ENCODE measurements around the gene MVB12A. TPM values are rescaled to one million over a fixed set of nuclear protein-coding genes. Genes with fewer than 3 reads are reported as not detected.

Gene MVB12A
- total and polyA plus RNA-seq, 9 of the 15 experiments (the other 6 are each of a cell fraction or from before 2014, with no cell fraction given): 1.2 to 46.2 (median 22.4) TPM

DNA sequence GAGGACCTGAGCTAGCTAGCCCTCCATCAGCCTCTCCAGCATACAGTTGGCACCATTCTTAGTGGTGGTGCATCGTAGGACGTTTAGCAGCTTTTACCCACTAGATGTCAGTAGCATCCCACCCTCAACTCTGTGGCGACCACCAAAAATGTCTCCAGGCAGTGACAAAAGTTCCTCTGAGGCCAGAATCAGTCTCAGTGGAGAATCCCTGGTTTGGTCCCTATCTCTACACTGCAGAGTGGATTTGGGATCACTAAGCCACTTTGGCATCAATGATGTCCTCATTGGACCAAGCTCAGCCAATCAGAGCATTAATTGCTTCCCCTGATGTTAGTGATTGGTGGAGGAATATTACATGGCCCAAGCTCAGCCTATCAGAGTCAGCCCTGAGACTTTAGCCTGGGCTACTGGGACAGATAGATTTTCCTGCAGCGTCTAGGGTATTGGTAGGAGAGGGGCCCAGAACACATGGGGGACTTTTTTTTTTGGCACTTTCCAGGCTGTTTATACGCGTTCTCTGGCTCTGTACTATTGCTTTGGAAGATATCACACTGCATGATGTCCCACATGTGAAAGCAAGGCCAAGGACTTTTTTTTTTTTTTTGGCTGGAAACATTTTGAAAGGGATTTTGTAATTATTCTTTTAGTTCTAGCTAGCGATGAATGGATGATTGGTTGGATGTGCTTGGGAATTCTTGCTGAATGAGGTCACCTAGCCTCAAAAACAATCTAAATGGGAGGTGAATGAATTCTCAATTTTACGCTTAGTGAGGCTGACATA lies 21.6 kb downstream of the MVB12A start:
- Histone ChIP-seq H3K9me3 (replicated peaks; ENCODE audit: control insufficient read depth, insufficient read depth, low read depth, low read length) (peaks cover 7% of the 10 kb centered on the region), H3K27me3 (ENCODE audit: control insufficient read depth in 2 of 2, insufficient read depth in 2 of 2, low read length in 2 of 2) (peaks cover 0 to 12% of the 10 kb centered on the region in 2 experiments; a peak in 3 of 5 replicates), H3K27ac (ENCODE audit: extremely low read depth, low read depth, low read length) (no peak overlapping the region), H3K9me1 (ENCODE audit: control insufficient read depth, insufficient read depth, low read length) (no peaks in the 10 kb centered on the region), H3K79me2 (ENCODE audit: control insufficient read depth, insufficient read depth, low read length) (no peaks in the 10 kb centered on the region), H4K20me1 (replicated peaks; ENCODE audit: control insufficient read depth, insufficient read depth, low read length) (no peaks in the 10 kb centered on the region), H3K4me1 (replicated peaks in 1 of 2; ENCODE audit: control insufficient read depth in 2 of 2, insufficient read depth in 2 of 2, low read length in 2 of 2) (peaks cover 0 to 4% of the 10 kb centered on the region in 2 experiments; a peak in 1 of 5 replicates), H3K9ac (ENCODE audit: insufficient read depth in 1 of 2, low read depth in 2 of 2, low read length in 2 of 2) (no peak overlapping the region), H3K4me2 (ENCODE audit: insufficient read depth, low read length) (no peak overlapping the region), H3K36me3 (ENCODE audit: control insufficient read depth, insufficient read depth, low read length) (no peaks in the 10 kb centered on the region), H2AFZ (ENCODE audit: low read depth, low read length) (no peak overlapping the region), H3K4me3 (no peak overlapping the region)
- CTCF ChIA-PET (ENCODE audit: low intra/inter-chr PET ratio): interaction anchor here (1.0 kb wide), 1 partner anchor 26 kb away, joined by 5 read pairs; no protein-coding TSS in a partner anchor
- POLR2A ChIA-PET: interaction anchor here (0.6 to 0.7 kb wide), 3 partner anchors 330 to 950 kb away, joined by 3 to 4 read pairs (median 3); no protein-coding TSS in a partner anchor
- intact Hi-C loops (cut with micrococcal nuclease) (no loop called here), in situ Hi-C loops (cut with MboI) (no loop called here)
- 48% methylated on average over 8 of the region's 8 CpGs for WGBS (ENCODE audit: insufficient coverage, low coverage, missing lambda C conversion rate)
- peak; percentile 79 for ATAC-seq
- BruUV-seq (replicated peaks): no TSS peak
- peak; percentile 38 to 78 (median 62) for DNase-seq (ENCODE audit: extremely low read depth in 1 of 4, low spot score in 3 of 4)
- peak; percentile 82 for FAIRE-seq
- TF ChIP-seq ZKSCAN8 (CRISPR knock-in tag; IDR thresholded peaks at IDR 0.05) (peak; percentile 66; the same call in 1 of the 2 replicates), ASH1L (IDR thresholded peaks at IDR 0.05; ENCODE audit: borderline replicate concordance, low read depth, partially characterized antibody) (peak; percentile 74), MAFF (IDR thresholded peaks at IDR 0.05; ENCODE audit: low read length) (no peak), RBM15 (IDR thresholded peaks at IDR 0.05; ENCODE audit: insufficient read depth, low read length) (no peak), ARID3A (IDR thresholded peaks at IDR 0.05; ENCODE audit: borderline replicate concordance, low read depth, low read length) (no peak), BRD4 (IDR thresholded peaks at IDR 0.05) (no peak), NFYB (IDR thresholded peaks at IDR 0.05; ENCODE audit: extremely low read depth, insufficient read length) (peak; percentile 88), ATF1 (CRISPR knock-in tag; IDR thresholded peaks at IDR 0.05) (no peak), ATF1 (tag; IDR thresholded peaks at IDR 0.05) (peak; percentile 29; the same call in 1 of the 2 replicates), CBX3 (IDR thresholded peaks at IDR 0.05; ENCODE audit: borderline replicate concordance in 1 of 2, low read length in 2 of 2) (peak in 1 of 2 experiments; percentile 51; a peak in 1 of 3 replicates), BCOR (IDR thresholded peaks at IDR 0.05) (no peak), SMC3 (conservative IDR thresholded peaks at IDR 0.05; ENCODE audit: insufficient read depth, low read depth, low read length) (peak; percentile 42; the same call in 1 of the 2 replicates), FOS (IDR thresholded peaks at IDR 0.05; ENCODE audit: extremely low read depth, insufficient read length) (peak; percentile 56), RBM25 (IDR thresholded peaks at IDR 0.05; ENCODE audit: low read depth, low read length, severe bottlenecking) (peak; percentile 56), RAD21 (CRISPR knock-in tag; conservative IDR thresholded peaks at IDR 0.05 in 1 of 2, IDR thresholded peaks at IDR 0.05 in 1 of 2) (peak in 1 of 2 experiments; percentile 51; a peak in 2 of 4 replicates), SIN3A (IDR thresholded peaks at IDR 0.05; ENCODE audit: borderline replicate concordance in 2 of 2, control insufficient read depth in 1 of 2, low read depth in 2 of 2, low read length in 2 of 2) (no peak)
- TF ChIP-seq, protein P1, sequence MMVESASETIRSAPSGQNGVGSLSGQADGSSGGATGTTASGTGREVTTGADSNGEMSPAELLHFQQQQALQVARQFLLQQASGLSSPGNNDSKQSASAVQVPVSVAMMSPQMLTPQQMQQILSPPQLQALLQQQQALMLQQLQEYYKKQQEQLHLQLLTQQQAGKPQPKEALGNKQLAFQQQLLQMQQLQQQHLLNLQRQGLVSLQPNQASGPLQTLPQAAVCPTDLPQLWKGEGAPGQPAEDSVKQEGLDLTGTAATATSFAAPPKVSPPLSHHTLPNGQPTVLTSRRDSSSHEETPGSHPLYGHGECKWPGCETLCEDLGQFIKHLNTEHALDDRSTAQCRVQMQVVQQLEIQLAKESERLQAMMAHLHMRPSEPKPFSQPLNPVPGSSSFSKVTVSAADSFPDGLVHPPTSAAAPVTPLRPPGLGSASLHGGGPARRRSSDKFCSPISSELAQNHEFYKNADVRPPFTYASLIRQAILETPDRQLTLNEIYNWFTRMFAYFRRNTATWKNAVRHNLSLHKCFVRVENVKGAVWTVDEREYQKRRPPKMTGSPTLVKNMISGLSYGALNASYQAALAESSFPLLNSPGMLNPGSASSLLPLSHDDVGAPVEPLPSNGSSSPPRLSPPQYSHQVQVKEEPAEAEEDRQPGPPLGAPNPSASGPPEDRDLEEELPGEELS (CRISPR knock-in tag; IDR thresholded peaks at IDR 0.05; ENCODE audit: borderline replicate concordance): no peak
